ENCODE results near the gene GLCCI1. TPM values are rescaled to one million over a fixed set of nuclear protein-coding genes. Genes with fewer than 3 reads are reported as not detected.

The GLCCI1 gene
- total and polyA plus RNA-seq, 10 of the 15 experiments (the other 5 are each of a cell fraction or from before 2014, with no cell fraction given), result 12.6 to 92.0 (median 27.6) TPM

DNA sequence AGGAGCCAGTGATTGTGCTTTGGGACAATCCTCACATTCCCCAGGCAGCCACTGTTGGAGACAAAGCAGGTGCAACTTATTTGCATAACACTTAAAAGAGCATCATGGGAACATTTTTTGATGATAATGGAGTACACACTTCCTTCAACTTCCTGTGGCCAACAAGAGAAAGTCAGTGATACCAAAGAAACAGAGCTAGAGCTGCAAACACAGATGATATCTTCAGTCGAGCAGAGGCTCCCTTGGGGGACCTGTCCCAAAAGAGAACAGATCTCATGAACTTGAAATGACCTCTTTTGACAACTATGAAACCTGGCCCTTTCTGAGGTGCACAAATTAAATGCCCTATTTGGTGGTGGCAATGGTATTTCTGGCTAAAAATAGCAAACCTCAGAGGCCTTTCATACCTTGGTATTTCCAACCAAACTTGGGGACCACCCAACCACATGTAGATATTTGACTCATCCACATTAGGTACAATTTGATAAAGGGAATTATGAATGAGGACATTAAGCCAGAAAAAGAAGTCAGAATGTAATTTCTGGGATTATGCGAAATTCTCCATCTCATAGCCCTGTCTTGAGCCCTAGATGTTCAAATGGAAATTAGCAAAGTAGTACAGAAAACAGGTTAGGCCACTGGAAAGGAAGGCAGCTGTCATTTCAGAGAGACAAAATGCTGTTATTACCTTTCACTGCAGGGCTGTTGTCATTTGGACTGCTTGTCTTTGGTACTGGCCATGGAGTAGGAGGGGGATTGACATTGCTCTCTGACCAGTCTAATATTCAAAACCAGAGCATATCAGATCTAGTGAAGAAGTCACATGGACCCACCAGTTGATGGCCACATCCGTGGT, 147.2 kb downstream of the GLCCI1 start (continued):
- TF ChIP-seq POLR2AphosphoS2 (IDR thresholded peaks at IDR 0.05; ENCODE audit: low read depth, low read length) (no peak), ZZZ3 (IDR thresholded peaks at IDR 0.05; ENCODE audit: control insufficient read depth, insufficient read length, low read depth) (no peak), TCF3 (IDR thresholded peaks at IDR 0.05; ENCODE audit: borderline replicate concordance, insufficient read depth, low read depth, low read length) (no peak), ATF7 (IDR thresholded peaks at IDR 0.05; ENCODE audit: low read depth) (peak; percentile 59), STAT3 (IDR thresholded peaks at IDR 0.05; ENCODE audit: low read depth, low read length) (no peak), BHLHE40 (IDR thresholded peaks at IDR 0.05; ENCODE audit: borderline replicate concordance in 1 of 2, low read depth in 2 of 2, low read length in 1 of 2) (peak; percentile 11 to 45; a peak in 2 of 4 replicates), POLR2AphosphoS5 (IDR thresholded peaks at IDR 0.05; ENCODE audit: low read length) (peak; percentile 46; the same call in 1 of the 2 replicates), JUNB (IDR thresholded peaks at IDR 0.05) (peak; percentile 87), SMC3 (IDR thresholded peaks at IDR 0.05; ENCODE audit: borderline replicate concordance, low read length) (peak; percentile 34; the same call in 1 of the 2 replicates), BRCA1 (IDR thresholded peaks at IDR 0.05; ENCODE audit: low read depth, low read length) (no peak), TAF1 (IDR thresholded peaks at IDR 0.05; ENCODE audit: borderline replicate concordance, low read depth, low read length) (peak; percentile 43; the same call in 1 of the 2 replicates), POU2F2 (IDR thresholded peaks at IDR 0.05; ENCODE audit: borderline replicate concordance, low read depth, low read length) (peak; percentile 89; the same call in 1 of the 3 replicates), ETV6 (conservative IDR thresholded peaks at IDR 0.05 in 1 of 2, IDR thresholded peaks at IDR 0.05 in 1 of 2; ENCODE audit: borderline replicate concordance in 1 of 2, low read depth in 1 of 2) (0 out of 4 replicates have a peak, but pooled peaks of 1 of the 2 experiments have one; percentile 72), MEF2A (IDR thresholded peaks at IDR 0.05; ENCODE audit: insufficient read depth, low read depth, low read length) (peak; percentile 98), PML (IDR thresholded peaks at IDR 0.05; ENCODE audit: low read length) (no peak; the same call in none of the 2 replicates), ZBED1 (IDR thresholded peaks at IDR 0.05; ENCODE audit: borderline replicate concordance) (peak; percentile 86), ZNF207 (IDR thresholded peaks at IDR 0.05; ENCODE audit: borderline replicate concordance) (no peak; the same call in 1 of the 2 replicates)
- TF ChIP-seq, protein P1, sequence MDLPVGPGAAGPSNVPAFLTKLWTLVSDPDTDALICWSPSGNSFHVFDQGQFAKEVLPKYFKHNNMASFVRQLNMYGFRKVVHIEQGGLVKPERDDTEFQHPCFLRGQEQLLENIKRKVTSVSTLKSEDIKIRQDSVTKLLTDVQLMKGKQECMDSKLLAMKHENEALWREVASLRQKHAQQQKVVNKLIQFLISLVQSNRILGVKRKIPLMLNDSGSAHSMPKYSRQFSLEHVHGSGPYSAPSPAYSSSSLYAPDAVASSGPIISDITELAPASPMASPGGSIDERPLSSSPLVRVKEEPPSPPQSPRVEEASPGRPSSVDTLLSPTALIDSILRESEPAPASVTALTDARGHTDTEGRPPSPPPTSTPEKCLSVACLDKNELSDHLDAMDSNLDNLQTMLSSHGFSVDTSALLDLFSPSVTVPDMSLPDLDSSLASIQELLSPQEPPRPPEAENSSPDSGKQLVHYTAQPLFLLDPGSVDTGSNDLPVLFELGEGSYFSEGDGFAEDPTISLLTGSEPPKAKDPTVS (IDR thresholded peaks at IDR 0.05; ENCODE audit: low read depth, low read length), result no peak
- TF ChIP-seq, protein P2, sequence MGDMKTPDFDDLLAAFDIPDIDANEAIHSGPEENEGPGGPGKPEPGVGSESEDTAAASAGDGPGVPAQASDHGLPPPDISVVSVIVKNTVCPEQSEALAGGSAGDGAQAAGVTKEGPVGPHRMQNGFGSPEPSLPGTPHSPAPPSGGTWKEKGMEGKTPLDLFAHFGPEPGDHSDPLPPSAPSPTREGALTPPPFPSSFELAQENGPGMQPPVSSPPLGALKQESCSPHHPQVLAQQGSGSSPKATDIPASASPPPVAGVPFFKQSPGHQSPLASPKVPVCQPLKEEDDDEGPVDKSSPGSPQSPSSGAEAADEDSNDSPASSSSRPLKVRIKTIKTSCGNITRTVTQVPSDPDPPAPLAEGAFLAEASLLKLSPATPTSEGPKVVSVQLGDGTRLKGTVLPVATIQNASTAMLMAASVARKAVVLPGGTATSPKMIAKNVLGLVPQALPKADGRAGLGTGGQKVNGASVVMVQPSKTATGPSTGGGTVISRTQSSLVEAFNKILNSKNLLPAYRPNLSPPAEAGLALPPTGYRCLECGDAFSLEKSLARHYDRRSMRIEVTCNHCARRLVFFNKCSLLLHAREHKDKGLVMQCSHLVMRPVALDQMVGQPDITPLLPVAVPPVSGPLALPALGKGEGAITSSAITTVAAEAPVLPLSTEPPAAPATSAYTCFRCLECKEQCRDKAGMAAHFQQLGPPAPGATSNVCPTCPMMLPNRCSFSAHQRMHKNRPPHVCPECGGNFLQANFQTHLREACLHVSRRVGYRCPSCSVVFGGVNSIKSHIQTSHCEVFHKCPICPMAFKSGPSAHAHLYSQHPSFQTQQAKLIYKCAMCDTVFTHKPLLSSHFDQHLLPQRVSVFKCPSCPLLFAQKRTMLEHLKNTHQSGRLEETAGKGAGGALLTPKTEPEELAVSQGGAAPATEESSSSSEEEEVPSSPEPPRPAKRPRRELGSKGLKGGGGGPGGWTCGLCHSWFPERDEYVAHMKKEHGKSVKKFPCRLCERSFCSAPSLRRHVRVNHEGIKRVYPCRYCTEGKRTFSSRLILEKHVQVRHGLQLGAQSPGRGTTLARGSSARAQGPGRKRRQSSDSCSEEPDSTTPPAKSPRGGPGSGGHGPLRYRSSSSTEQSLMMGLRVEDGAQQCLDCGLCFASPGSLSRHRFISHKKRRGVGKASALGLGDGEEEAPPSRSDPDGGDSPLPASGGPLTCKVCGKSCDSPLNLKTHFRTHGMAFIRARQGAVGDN (IDR thresholded peaks at IDR 0.05), result peak; percentile 86
- TF ChIP-seq, protein P3, sequence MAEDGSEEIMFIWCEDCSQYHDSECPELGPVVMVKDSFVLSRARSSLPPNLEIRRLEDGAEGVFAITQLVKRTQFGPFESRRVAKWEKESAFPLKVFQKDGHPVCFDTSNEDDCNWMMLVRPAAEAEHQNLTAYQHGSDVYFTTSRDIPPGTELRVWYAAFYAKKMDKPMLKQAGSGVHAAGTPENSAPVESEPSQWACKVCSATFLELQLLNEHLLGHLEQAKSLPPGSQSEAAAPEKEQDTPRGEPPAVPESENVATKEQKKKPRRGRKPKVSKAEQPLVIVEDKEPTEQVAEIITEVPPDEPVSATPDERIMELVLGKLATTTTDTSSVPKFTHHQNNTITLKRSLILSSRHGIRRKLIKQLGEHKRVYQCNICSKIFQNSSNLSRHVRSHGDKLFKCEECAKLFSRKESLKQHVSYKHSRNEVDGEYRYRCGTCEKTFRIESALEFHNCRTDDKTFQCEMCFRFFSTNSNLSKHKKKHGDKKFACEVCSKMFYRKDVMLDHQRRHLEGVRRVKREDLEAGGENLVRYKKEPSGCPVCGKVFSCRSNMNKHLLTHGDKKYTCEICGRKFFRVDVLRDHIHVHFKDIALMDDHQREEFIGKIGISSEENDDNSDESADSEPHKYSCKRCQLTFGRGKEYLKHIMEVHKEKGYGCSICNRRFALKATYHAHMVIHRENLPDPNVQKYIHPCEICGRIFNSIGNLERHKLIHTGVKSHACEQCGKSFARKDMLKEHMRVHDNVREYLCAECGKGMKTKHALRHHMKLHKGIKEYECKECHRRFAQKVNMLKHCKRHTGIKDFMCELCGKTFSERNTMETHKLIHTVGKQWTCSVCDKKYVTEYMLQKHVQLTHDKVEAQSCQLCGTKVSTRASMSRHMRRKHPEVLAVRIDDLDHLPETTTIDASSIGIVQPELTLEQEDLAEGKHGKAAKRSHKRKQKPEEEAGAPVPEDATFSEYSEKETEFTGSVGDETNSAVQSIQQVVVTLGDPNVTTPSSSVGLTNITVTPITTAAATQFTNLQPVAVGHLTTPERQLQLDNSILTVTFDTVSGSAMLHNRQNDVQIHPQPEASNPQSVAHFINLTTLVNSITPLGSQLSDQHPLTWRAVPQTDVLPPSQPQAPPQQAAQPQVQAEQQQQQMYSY (CRISPR knock-in tag; IDR thresholded peaks at IDR 0.05), result no peak
